Melanocyte of skin (primary cell): ENCODE measurements around the gene CTBP2. TPM values are rescaled to one million over a fixed set of nuclear protein-coding genes. Genes with fewer than 3 reads are reported as not detected.

Source experiments
- small RNA-seq, 2 donors: library from RNA; depleted of rRNA; stranded (forward); fragments of <200 nt; gene quantifications; one replicate each; pipeline ENCODE3, GENCODE V24; 2012
- total RNA-seq, 2 donors: library from RNA; depleted of rRNA; stranded (reverse); fragments of >200 nt; gene quantifications; 2 replicates each; pipeline ENCODE4 v1.2.3, GENCODE V29; 2012

Gene CTBP2
- total RNA-seq = 100 to 1,000 TPM in 1 of 2 donors, 10 to 100 TPM in 1; 80.5 to 108 TPM

GRCh38 chr10:125159932-125160855 is at the start of gene CTBP2:
Gene CTBP2, minus strand, starts transcription at chr10:125160563.

GRCh38 chr10:124941823-124942222 is 218.5 kb downstream of the CTBP2 start, which contains the start of gene ZRANB1:
Gene ZRANB1, plus strand, starts transcription at chr10:124942123. Its CDS starts 371 bp downstream, at chr10:124942494.

Small RNAs within 50 kb of the gene (small RNA-seq; reads per million reads assigned to genes)
- gene MIR4296 (0 reads per million in 2 donors), gene MRPS21P6 (0 reads per million in 2 donors)

Other genes with a start within 250 kb of the CTBP2 start
- 10 to 100 TPM; 15.5 to 15.7 TPM for gene ZRANB1, start 218.4 kb downstream of the CTBP2 start, total RNA-seq